HS-5 (cell line): ENCODE measurements around the gene ETHE1.

Experiments
- DNase-seq: peaks from one replicate; pipeline ENCODE4 v3.0.0-alpha.2; 2012; ENCODE audit warnings: low read depth

The ETHE1 gene

GRCh38 chr19:43526884-43527859 lies at the start of gene ETHE1:
Gene ETHE1 (minus strand): TSS chr19:43527201. CDS start chr19:43527177, 24 bp downstream.
- peak; percentile 29 for DNase-seq

- no peak for DNase-seq
Observed at GRCh38 chr19:43575955-43576878, 49.2 kb upstream of the ETHE1 start.

GRCh38 chr19:43575156-43575950 lies 48.4 kb upstream of the ETHE1 start, which contains the start of the genes PINLYP and XRCC1:
Gene PINLYP (plus strand): TSS chr19:43575801. CDS start chr19:43577192, 1,391 bp downstream.
Gene XRCC1 (minus strand): TSS chr19:43575527. CDS start chr19:43575458, 69 bp downstream.
- DNase-seq = peak; percentile 94

- no peak for DNase-seq
Observed at GRCh38 chr19:43574424-43575155, 47.6 kb upstream of the ETHE1 start.

- no peak for DNase-seq
Observed at GRCh38 chr19:43572171-43572588, 45.2 kb upstream of the ETHE1 start.

GRCh38 chr19:43570174-43570791 lies 43.3 kb upstream of the ETHE1 start:
- DNase-seq = no peak

GRCh38 chr19:43569657-43570056 lies 42.7 kb upstream of the ETHE1 start:
- no peak for DNase-seq

- no peak for DNase-seq
Observed at GRCh38 chr19:43564800-43565199, 37.8 kb upstream of the ETHE1 start.

GRCh38 chr19:43563816-43564457 lies 36.9 kb upstream of the ETHE1 start:
- no peak for DNase-seq

- peak; percentile 56 for DNase-seq
Observed at GRCh38 chr19:43562698-43563241, 35.8 kb upstream of the ETHE1 start.

- no peak for DNase-seq
Observed at GRCh38 chr19:43562226-43562697, 35.3 kb upstream of the ETHE1 start.

- DNase-seq = no peak
Observed at GRCh38 chr19:43561139-43561970, 34.4 kb upstream of the ETHE1 start.

GRCh38 chr19:43560687-43561086 lies 33.7 kb upstream of the ETHE1 start:
- no peak for DNase-seq

GRCh38 chr19:43555185-43555770 lies 28.3 kb upstream of the ETHE1 start:
- DNase-seq = no peak

GRCh38 chr19:43554317-43554895 lies 27.4 kb upstream of the ETHE1 start:
- no peak for DNase-seq

GRCh38 chr19:43553656-43554055 lies 26.7 kb upstream of the ETHE1 start:
- DNase-seq = no peak

- no peak for DNase-seq
Observed at GRCh38 chr19:43552616-43553015, 25.6 kb upstream of the ETHE1 start.

GRCh38 chr19:43552198-43552450 lies 25.1 kb upstream of the ETHE1 start:
- no peak for DNase-seq
